Measurements from ENCODE around the gene ABCG1. TPM values are rescaled to one million over a fixed set of nuclear protein-coding genes. Genes with fewer than 3 reads are reported as not detected.

ABCG1 gene
- total and polyA plus RNA-seq, 4 donors, result 1.6 to 9.7 (median 5.3) TPM

DNA sequence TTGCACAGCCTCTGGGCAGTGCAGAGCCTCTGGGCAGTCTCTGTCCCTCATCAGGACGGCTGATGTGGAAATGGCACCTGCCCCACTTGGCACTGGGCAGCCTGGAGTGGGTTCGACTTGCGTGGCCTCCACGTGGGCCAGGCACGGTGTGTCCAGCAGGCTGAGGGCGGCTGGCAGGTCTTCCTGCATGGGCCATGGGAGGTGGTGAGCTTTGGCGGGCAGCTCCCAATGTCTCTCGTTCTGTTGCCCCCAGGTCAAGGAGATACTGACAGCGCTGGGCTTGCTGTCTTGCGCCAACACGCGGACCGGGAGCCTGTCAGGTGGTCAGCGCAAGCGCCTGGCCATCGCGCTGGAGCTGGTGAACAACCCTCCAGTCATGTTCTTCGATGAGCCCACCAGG, 63.1 kb downstream of the ABCG1 start:
- Histone ChIP-seq H3K9me3 (ENCODE audit: control insufficient read depth in 4 of 4, low read length in 3 of 4) (no peaks in the 10 kb centered on the region), H3K27ac (ENCODE audit: low read depth in 1 of 2, low read length in 2 of 2) (no peak overlapping the region), H3K36me3 (ENCODE audit: control insufficient read depth in 4 of 4, insufficient read depth in 3 of 4, low read depth in 1 of 4, low read length in 3 of 4) (no peaks in the 10 kb centered on the region), H3K27me3 (ENCODE audit: control insufficient read depth in 4 of 4, insufficient read depth in 4 of 4, low read length in 3 of 4) (no peaks in the 10 kb centered on the region), H3K9ac (ENCODE audit: low read depth in 1 of 2, low read length in 2 of 2) (no peak overlapping the region), H3K4me3 (ENCODE audit: low read depth in 1 of 3, low read length in 3 of 3) (no peak overlapping the region), H3K4me1 (ENCODE audit: control insufficient read depth in 4 of 4, insufficient read depth in 4 of 4, low read length in 3 of 4) (peaks cover 1 to 11% (median 6%) of the 10 kb centered on the region in 4 donors)
- TF ChIP-seq JUND (IDR thresholded peaks at IDR 0.05) (no peak), YY1 (IDR thresholded peaks at IDR 0.05) (no peak), EGR1 (IDR thresholded peaks at IDR 0.05; ENCODE audit: low read depth in 2 of 2) (no peak), TAF1 (conservative IDR thresholded peaks at IDR 0.05) (no peak), RXRA (IDR thresholded peaks at IDR 0.05) (no peak), GABPA (IDR thresholded peaks at IDR 0.05 in 1 of 2, conservative IDR thresholded peaks at IDR 0.05 in 1 of 2) (no peak), FOXA2 (IDR thresholded peaks at IDR 0.05) (no peak), RAD21 (IDR thresholded peaks at IDR 0.05) (no peak), FOXA1 (IDR thresholded peaks at IDR 0.05) (no peak)
- TF ChIP-seq, protein P1, sequence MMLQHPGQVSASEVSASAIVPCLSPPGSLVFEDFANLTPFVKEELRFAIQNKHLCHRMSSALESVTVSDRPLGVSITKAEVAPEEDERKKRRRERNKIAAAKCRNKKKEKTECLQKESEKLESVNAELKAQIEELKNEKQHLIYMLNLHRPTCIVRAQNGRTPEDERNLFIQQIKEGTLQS (IDR thresholded peaks at IDR 0.05), result no peak
- TF ChIP-seq, protein P2, sequence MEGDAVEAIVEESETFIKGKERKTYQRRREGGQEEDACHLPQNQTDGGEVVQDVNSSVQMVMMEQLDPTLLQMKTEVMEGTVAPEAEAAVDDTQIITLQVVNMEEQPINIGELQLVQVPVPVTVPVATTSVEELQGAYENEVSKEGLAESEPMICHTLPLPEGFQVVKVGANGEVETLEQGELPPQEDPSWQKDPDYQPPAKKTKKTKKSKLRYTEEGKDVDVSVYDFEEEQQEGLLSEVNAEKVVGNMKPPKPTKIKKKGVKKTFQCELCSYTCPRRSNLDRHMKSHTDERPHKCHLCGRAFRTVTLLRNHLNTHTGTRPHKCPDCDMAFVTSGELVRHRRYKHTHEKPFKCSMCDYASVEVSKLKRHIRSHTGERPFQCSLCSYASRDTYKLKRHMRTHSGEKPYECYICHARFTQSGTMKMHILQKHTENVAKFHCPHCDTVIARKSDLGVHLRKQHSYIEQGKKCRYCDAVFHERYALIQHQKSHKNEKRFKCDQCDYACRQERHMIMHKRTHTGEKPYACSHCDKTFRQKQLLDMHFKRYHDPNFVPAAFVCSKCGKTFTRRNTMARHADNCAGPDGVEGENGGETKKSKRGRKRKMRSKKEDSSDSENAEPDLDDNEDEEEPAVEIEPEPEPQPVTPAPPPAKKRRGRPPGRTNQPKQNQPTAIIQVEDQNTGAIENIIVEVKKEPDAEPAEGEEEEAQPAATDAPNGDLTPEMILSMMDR (IDR thresholded peaks at IDR 0.05; ENCODE audit: low read depth, low read length, missing input control), result no peak
- TF ChIP-seq, protein P3, sequence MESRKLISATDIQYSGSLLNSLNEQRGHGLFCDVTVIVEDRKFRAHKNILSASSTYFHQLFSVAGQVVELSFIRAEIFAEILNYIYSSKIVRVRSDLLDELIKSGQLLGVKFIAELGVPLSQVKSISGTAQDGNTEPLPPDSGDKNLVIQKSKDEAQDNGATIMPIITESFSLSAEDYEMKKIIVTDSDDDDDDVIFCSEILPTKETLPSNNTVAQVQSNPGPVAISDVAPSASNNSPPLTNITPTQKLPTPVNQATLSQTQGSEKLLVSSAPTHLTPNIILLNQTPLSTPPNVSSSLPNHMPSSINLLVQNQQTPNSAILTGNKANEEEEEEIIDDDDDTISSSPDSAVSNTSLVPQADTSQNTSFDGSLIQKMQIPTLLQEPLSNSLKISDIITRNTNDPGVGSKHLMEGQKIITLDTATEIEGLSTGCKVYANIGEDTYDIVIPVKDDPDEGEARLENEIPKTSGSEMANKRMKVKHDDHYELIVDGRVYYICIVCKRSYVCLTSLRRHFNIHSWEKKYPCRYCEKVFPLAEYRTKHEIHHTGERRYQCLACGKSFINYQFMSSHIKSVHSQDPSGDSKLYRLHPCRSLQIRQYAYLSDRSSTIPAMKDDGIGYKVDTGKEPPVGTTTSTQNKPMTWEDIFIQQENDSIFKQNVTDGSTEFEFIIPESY (IDR thresholded peaks at IDR 0.05), result no peak
- WGBS, result 95% methylated on average over 18 of the region's 18 CpGs
- no peak for DNase-seq (ENCODE audit: low spot score)

DNA sequence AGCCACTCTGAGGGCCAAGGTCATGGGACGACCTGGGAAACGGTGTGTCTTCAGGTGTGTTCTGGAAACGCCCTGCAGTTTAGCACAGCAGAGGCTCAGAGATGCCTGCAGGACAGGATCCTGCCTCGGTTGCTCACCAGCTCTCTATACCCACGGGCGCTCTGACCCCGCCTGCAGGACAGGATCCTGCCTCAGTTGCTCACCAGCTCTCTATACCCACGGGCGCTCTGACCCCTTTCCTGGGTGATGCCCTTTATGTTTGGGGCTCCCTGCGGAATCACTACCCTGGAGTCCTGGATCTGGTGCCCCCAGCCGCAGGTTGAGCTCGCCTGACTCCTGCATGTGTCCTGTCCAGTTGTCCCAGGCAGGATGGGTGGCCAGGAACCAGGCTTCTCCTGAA, 63.8 kb downstream of the ABCG1 start:
- H3K4me3 ChIP-seq (ENCODE audit: low read depth in 1 of 3, low read length in 3 of 3), result no peak overlapping the region
- WGBS, result 95% methylated on average over 12 of the region's 12 CpGs

DNA sequence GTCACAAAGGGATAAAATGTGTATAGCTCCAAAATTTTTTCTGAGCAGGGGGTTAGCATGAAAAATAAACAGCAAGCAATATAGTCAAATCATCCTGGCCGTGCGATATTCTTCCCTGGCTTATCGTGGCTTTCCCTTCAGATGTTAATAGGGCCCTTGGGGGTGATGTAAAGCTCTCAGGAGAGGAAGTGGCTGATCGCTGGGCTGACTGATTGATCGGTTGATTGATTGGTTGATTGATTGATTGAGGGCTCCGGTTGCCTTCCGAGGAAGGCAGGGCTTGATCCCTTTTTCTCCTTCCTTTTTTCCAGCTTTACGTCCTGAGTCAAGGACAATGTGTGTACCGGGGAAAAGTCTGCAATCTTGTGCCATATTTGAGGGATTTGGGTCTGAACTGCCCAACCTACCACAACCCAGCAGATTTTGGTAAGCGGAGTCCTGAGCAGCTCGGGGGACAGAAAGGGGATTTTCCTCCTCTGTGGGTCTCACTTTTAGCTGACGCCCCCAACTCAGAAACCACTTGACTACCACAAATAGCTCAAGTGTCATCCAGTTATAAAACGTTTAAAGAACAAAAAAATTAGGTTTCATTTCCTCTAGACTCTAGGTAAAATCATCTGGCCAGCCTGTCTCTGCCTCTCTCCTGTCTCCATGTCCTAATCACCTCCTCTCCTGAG, 66.8 kb downstream of the ABCG1 start:
- no peak overlapping the region for H3K4me3 ChIP-seq (ENCODE audit: low read depth in 1 of 3, low read length in 3 of 3)
- H3K9ac ChIP-seq (ENCODE audit: low read depth in 1 of 2, low read length in 2 of 2), result no peak overlapping the region
- TF ChIP-seq NR2F2 (IDR thresholded peaks at IDR 0.05) (no peak), YY1 (IDR thresholded peaks at IDR 0.05) (no peak), GABPA (IDR thresholded peaks at IDR 0.05 in 1 of 2, conservative IDR thresholded peaks at IDR 0.05 in 1 of 2) (no peak), HNF4G (IDR thresholded peaks at IDR 0.05) (no peak), FOXA1 (IDR thresholded peaks at IDR 0.05) (no peak), RXRA (IDR thresholded peaks at IDR 0.05) (no peak)
- TF ChIP-seq, protein P4, sequence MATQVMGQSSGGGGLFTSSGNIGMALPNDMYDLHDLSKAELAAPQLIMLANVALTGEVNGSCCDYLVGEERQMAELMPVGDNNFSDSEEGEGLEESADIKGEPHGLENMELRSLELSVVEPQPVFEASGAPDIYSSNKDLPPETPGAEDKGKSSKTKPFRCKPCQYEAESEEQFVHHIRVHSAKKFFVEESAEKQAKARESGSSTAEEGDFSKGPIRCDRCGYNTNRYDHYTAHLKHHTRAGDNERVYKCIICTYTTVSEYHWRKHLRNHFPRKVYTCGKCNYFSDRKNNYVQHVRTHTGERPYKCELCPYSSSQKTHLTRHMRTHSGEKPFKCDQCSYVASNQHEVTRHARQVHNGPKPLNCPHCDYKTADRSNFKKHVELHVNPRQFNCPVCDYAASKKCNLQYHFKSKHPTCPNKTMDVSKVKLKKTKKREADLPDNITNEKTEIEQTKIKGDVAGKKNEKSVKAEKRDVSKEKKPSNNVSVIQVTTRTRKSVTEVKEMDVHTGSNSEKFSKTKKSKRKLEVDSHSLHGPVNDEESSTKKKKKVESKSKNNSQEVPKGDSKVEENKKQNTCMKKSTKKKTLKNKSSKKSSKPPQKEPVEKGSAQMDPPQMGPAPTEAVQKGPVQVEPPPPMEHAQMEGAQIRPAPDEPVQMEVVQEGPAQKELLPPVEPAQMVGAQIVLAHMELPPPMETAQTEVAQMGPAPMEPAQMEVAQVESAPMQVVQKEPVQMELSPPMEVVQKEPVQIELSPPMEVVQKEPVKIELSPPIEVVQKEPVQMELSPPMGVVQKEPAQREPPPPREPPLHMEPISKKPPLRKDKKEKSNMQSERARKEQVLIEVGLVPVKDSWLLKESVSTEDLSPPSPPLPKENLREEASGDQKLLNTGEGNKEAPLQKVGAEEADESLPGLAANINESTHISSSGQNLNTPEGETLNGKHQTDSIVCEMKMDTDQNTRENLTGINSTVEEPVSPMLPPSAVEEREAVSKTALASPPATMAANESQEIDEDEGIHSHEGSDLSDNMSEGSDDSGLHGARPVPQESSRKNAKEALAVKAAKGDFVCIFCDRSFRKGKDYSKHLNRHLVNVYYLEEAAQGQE (IDR thresholded peaks at IDR 0.05), result no peak
- peaks cover 0 to 6% (median 0%) of the 10 kb centered on the region in 4 donors for H3K36me3 ChIP-seq (ENCODE audit: control insufficient read depth in 4 of 4, insufficient read depth in 3 of 4, low read depth in 1 of 4, low read length in 3 of 4)
- no peak overlapping the region for H3K27ac ChIP-seq (ENCODE audit: low read depth in 1 of 2, low read length in 2 of 2)
- WGBS, result 92% methylated on average over 13 of the region's 13 CpGs
- no peak for DNase-seq (ENCODE audit: low spot score)
- peaks cover 1 to 9% (median 6%) of the 10 kb centered on the region in 4 donors for H3K4me1 ChIP-seq (ENCODE audit: control insufficient read depth in 4 of 4, insufficient read depth in 4 of 4, low read length in 3 of 4)
- H3K9me3 ChIP-seq (ENCODE audit: control insufficient read depth in 4 of 4, low read length in 3 of 4), result no peaks in the 10 kb centered on the region
- no peaks in the 10 kb centered on the region for H3K27me3 ChIP-seq (ENCODE audit: control insufficient read depth in 4 of 4, insufficient read depth in 4 of 4, low read length in 3 of 4)

More for the DNA sequence above, 63.8 kb downstream of the ABCG1 start:
- Histone ChIP-seq H3K27me3 (ENCODE audit: control insufficient read depth in 4 of 4, insufficient read depth in 4 of 4, low read length in 3 of 4) (no peaks in the 10 kb centered on the region), H3K4me1 (ENCODE audit: control insufficient read depth in 4 of 4, insufficient read depth in 4 of 4, low read length in 3 of 4) (peaks cover 1 to 11% (median 6%) of the 10 kb centered on the region in 4 donors), H3K9me3 (ENCODE audit: control insufficient read depth in 4 of 4, low read length in 3 of 4) (no peaks in the 10 kb centered on the region), H3K36me3 (ENCODE audit: control insufficient read depth in 4 of 4, insufficient read depth in 3 of 4, low read depth in 1 of 4, low read length in 3 of 4) (no peaks in the 10 kb centered on the region), H3K9ac (ENCODE audit: low read depth in 1 of 2, low read length in 2 of 2) (no peak overlapping the region), H3K27ac (ENCODE audit: low read depth in 1 of 2, low read length in 2 of 2) (no peak overlapping the region)
- TF ChIP-seq, protein P5, sequence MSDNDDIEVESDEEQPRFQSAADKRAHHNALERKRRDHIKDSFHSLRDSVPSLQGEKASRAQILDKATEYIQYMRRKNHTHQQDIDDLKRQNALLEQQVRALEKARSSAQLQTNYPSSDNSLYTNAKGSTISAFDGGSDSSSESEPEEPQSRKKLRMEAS (IDR thresholded peaks at IDR 0.05), result no peak
- no peak for DNase-seq (ENCODE audit: low spot score)

Measured in liver (tissue), 9 donors.